HepG2 (cell line): ENCODE measurements around the gene ISG20L2. TPM values are rescaled to one million over a fixed set of nuclear protein-coding genes. Genes with fewer than 3 reads are reported as not detected.

Experiments used
- ATAC-seq: fragments of 200-7000 bp; cut with Tn5 transposase; 3 replicates; pipeline ENCODE4 v1.9.1; 2020; ENCODE audit warnings: mild to moderate bottlenecking, moderate library complexity
- BruUV-seq: library from RNA; stranded (reverse); fragments of 400-500 nt; replicated peaks from 2 replicates; lab custom pipeline; 2021; lab: Mats Ljungman, UMichigan
- CTCF ChIA-PET: fragments of 300-600 bp; formaldehyde crosslinking; extraction: SDS; loops from one replicate; lab custom pipeline; 2021; ENCODE audit warnings: low total read pairs, inconsistent platforms, low intra/inter-chr PET ratio; lab: Yijun Ruan, JAX
- POLR2A ChIA-PET: fragments of 350-600 bp; sonication (Branson Sonifier 250); formaldehyde crosslinking; loops from one replicate; lab custom pipeline; 2020; ENCODE audit warnings: antibody characterized with exemption, inconsistent platforms; lab: Yijun Ruan, JAX
- DNase-seq: peaks from one replicate; pipeline ENCODE4 v3.0.0-alpha.2; 2015; ENCODE audit warnings: low spot score
- FAIRE-seq: peaks from 3 replicates; lab custom pipeline; 2011; peaks lifted over from hg19 to GRCh38; lab: Jason Lieb, UNC
- H2AFZ ChIP-seq: one replicate; pipeline ENCODE4 v1.6.1; 2011; ENCODE audit warnings: low read length, inconsistent platforms
- H3K27ac ChIP-seq: fragments of 300-600 bp; 3 replicates; pipeline ENCODE4 v1.8.0; 2011; ENCODE audit warnings: mixed run types, mild to moderate bottlenecking, mixed read lengths, low read length, inconsistent platforms; ENCODE audit not compliant: insufficient read depth; ENCODE audit errors: extremely low read length
- H3K27me3 ChIP-seq, 2 experiments: fragments of 200-600 bp in 1 of 2; 2 replicates in 1 of 2; 3 replicates in 1 of 2; pipeline versions ENCODE4 v1.6.0 to v1.8.0; 2011; ENCODE audit warnings: low read length in 2 of 2, mild to moderate bottlenecking in 2 of 2, moderate library complexity in 2 of 2, inconsistent platforms in 1 of 2; ENCODE audit not compliant: insufficient read depth in 2 of 2, control insufficient read depth in 1 of 2
- H3K36me3 ChIP-seq, 2 experiments: fragments of 200-600 bp in 1 of 2; replicated peaks in 1 of 2; 2 replicates in 1 of 2; 3 replicates in 1 of 2; pipeline versions ENCODE4 v1.5.1 to v1.8.0; 2011; ENCODE audit warnings: low read length in 2 of 2, inconsistent platforms in 1 of 2; ENCODE audit not compliant: insufficient read depth in 2 of 2, control insufficient read depth in 1 of 2
- H3K4me1 ChIP-seq: 2 replicates; pipeline ENCODE4 v1.5.1; 2012; ENCODE audit warnings: low read length, inconsistent platforms; ENCODE audit not compliant: insufficient read depth
- H3K4me2 ChIP-seq: 2 replicates; pipeline ENCODE4 v1.6.0; 2011; ENCODE audit warnings: low read depth, low read length, inconsistent platforms
- H3K4me3 ChIP-seq, 3 experiments: fragments of 200-600 bp in 1 of 3; sonication (generic), shearing (Covaris generic) in 1 of 3; replicated peaks in 1 of 3; 2 replicates each; pipeline ENCODE4 v1.5.1; 2011 to 2016; ENCODE audit warnings: low read length in 3 of 3, inconsistent platforms in 2 of 3, low read depth in 2 of 3, mild to moderate bottlenecking in 2 of 3, control low read depth in 1 of 3, mixed read lengths in 1 of 3; ENCODE audit not compliant: insufficient read depth in 1 of 3
- H3K79me2 ChIP-seq: one replicate; pipeline ENCODE4 v1.6.1; 2011; ENCODE audit warnings: low read length, inconsistent platforms; ENCODE audit not compliant: insufficient read depth
- H3K9ac ChIP-seq: 2 replicates; pipeline ENCODE4 v1.6.0; 2011; ENCODE audit warnings: mild to moderate bottlenecking, low read depth, low read length, inconsistent platforms; ENCODE audit not compliant: insufficient read depth
- H3K9me3 ChIP-seq: 2 replicates; pipeline ENCODE4 v1.5.1; 2012; ENCODE audit warnings: mild to moderate bottlenecking, low read length
- H4K20me1 ChIP-seq: 2 replicates; pipeline ENCODE4 v1.6.0; 2011; ENCODE audit warnings: inconsistent platforms, mild to moderate bottlenecking, low read length, moderate library complexity; ENCODE audit not compliant: insufficient read depth
- REL ChIP-seq: sonication (generic); formaldehyde crosslinking; conservative IDR thresholded peaks from 2 replicates; pipeline ENCODE4 v1.8.0; 2022; ENCODE audit warnings: mild to moderate bottlenecking, missing genetic modification reagents, moderate library complexity
- ZEB1 ChIP-seq: IDR thresholded peaks from 2 replicates; pipeline ENCODE4 v1.6.1; 2012; ENCODE audit warnings: mild to moderate bottlenecking, low read depth, inconsistent platforms; ENCODE audit not compliant: insufficient replicate concordance
- ZSCAN30 ChIP-seq: sonication (generic); formaldehyde crosslinking; IDR thresholded peaks from 2 replicates; pipeline ENCODE4 v1.5.0; 2020; ENCODE audit warnings: mild to moderate bottlenecking, missing genetic modification reagents
- WGBS: methylation state at CpG from one replicate; pipeline ENCODE4 v1.1.6; 2017; ENCODE audit warnings: low lambda C conversion rate; 5-methylcytosine and 5-hydroxymethylcytosine counted together
- in situ Hi-C: cut with HindIII; loops from 2 replicates; pipeline ENCODE4 v1.10.0; 2017; ENCODE audit warnings: low pct_unique_long_range_greater_than_20kb; ENCODE audit not compliant: extremely low pct_ligation_motif_present
- intact Hi-C: fragments of 100-400 bp; cut with micrococcal nuclease; formaldehyde crosslinking; loops from one replicate; pipeline ENCODE4 v1.10.0; 2022; ENCODE audit not compliant: unreplicated experiment
- polyA plus RNA-seq, 8 experiments: library from polyadenylated mRNA; depleted of rRNA in 3 of 8; stranded (reverse) in 7 of 8; unstranded in 1 of 8; fragments of >200 nt; fragmentation: Illumina TruSeq in 4 of 8; extraction: Trizol in 4 of 8; gene quantifications; 2 replicates each; pipeline versions ENCODE4 v1.2.1 to v1.2.3, GENCODE V29; 2011 to 2016; ENCODE audit warnings: low read depth in 4 of 8, missing spikeins in 1 of 8, mixed read lengths in 1 of 8; ENCODE audit not compliant: insufficient read depth in 1 of 8
- total RNA-seq, 5 experiments: library from RNA; depleted of rRNA; stranded (reverse); fragments of >200 nt; fragmentation: Illumina TruSeq; extraction: Trizol; gene quantifications; 2 replicates each; pipeline ENCODE4 v1.2.3, GENCODE V29; 2016; ENCODE audit warnings: low read depth in 1 of 5
- TF ChIP-seq, protein P1 (sequence below): sonication (generic); formaldehyde crosslinking; IDR thresholded peaks from 2 replicates; pipeline ENCODE4 v1.5.0; 2020; ENCODE audit warnings: missing genetic modification reagents
- TF ChIP-seq, protein P2 (sequence below): sonication (generic); formaldehyde crosslinking; conservative IDR thresholded peaks from 2 replicates; pipeline ENCODE4 v1.4.0; 2020; ENCODE audit warnings: missing genetic modification reagents
- TF ChIP-seq, protein P3 (sequence below): sonication (generic); formaldehyde crosslinking; IDR thresholded peaks from 2 replicates; pipeline ENCODE4 v1.4.0; 2020; ENCODE audit warnings: missing genetic modification reagents

Gene ISG20L2
- total and polyA plus RNA-seq, 2 of the 13 experiments (the other 11 are each of a cell fraction or from before 2014, with no cell fraction given) = 19.8 to 21.3 TPM

DNA sequence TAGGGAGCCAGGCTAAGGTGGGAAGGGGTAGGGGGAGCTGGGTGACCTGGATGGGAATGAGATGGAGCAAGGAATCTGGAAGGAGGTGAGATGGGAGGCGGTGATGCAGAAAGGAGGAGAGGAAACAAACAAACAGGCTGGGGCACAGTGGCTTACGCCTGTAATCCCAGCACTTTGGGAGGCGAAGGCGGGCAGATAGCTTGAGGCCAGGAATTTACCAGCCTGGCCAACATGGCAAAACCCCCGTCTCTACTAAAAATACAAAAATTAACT is 33.9 kb downstream of the ISG20L2 start:
- Histone ChIP-seq H2AFZ (no peak overlapping the region), H3K4me3 (no peak overlapping the region), H3K27ac (no peak overlapping the region), H3K9ac (no peak overlapping the region), H3K9me3 (no peaks in the 10 kb centered on the region), H3K27me3 (peaks cover 16 to 62% of the 10 kb centered on the region in 2 experiments), H3K79me2 (no peaks in the 10 kb centered on the region), H3K4me1 (peaks cover 34% of the 10 kb centered on the region), H4K20me1 (no peaks in the 10 kb centered on the region), H3K4me2 (no peak overlapping the region), H3K36me3 (no peaks in the 10 kb centered on the region)
- in situ Hi-C loops (loop anchor here (10.0 kb wide), 2 partner anchors 170 to 230 kb away; partner anchors contain the start of genes LRRC71 and NTRK1), intact Hi-C loops (no loop called here)
- no peak for ATAC-seq
- FAIRE-seq = no peak
- CTCF ChIA-PET = no interaction called here
- BruUV-seq = no TSS peak
- POLR2A ChIA-PET = interaction anchor here (0.5 kb wide), 1 partner anchor 32 kb away, joined by 3 read pairs; no protein-coding TSS in a partner anchor
- 55% methylated on average over 5 of the region's 5 CpGs for WGBS
- DNase-seq = no peak
- TF ChIP-seq ZEB1 (no peak), REL (no peak), ZSCAN30 (CRISPR knock-in tag) (no peak)
- TF ChIP-seq, protein P1, sequence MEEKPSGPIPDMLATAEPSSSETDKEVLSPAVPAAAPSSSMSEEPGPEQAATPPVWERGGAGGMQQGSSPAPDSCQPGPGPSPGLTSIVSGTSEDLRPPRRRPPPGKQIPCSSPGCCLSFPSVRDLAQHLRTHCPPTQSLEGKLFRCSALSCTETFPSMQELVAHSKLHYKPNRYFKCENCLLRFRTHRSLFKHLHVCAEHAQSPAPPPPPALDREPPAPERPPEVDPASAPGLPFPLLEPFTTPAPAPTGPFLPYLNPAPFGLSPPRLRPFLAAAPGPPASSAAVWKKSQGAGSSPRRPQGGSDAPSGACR = no peak
- TF ChIP-seq, protein P2, sequence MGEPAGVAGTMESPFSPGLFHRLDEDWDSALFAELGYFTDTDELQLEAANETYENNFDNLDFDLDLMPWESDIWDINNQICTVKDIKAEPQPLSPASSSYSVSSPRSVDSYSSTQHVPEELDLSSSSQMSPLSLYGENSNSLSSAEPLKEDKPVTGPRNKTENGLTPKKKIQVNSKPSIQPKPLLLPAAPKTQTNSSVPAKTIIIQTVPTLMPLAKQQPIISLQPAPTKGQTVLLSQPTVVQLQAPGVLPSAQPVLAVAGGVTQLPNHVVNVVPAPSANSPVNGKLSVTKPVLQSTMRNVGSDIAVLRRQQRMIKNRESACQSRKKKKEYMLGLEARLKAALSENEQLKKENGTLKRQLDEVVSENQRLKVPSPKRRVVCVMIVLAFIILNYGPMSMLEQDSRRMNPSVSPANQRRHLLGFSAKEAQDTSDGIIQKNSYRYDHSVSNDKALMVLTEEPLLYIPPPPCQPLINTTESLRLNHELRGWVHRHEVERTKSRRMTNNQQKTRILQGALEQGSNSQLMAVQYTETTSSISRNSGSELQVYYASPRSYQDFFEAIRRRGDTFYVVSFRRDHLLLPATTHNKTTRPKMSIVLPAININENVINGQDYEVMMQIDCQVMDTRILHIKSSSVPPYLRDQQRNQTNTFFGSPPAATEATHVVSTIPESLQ (CRISPR knock-in tag) = no peak
- TF ChIP-seq, protein P3, sequence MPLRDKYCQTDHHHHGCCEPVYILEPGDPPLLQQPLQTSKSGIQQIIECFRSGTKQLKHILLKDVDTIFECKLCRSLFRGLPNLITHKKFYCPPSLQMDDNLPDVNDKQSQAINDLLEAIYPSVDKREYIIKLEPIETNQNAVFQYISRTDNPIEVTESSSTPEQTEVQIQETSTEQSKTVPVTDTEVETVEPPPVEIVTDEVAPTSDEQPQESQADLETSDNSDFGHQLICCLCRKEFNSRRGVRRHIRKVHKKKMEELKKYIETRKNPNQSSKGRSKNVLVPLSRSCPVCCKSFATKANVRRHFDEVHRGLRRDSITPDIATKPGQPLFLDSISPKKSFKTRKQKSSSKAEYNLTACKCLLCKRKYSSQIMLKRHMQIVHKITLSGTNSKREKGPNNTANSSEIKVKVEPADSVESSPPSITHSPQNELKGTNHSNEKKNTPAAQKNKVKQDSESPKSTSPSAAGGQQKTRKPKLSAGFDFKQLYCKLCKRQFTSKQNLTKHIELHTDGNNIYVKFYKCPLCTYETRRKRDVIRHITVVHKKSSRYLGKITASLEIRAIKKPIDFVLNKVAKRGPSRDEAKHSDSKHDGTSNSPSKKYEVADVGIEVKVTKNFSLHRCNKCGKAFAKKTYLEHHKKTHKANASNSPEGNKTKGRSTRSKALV = no peak
